Endothelial cell (in vitro differentiated cells): Measurements from ENCODE around the gene PPP4C. TPM values are rescaled to one million over a fixed set of nuclear protein-coding genes. Genes with fewer than 3 reads are reported as not detected.
A peak's percentile ranks its signal among the peaks of the same experiment; 100 is the strongest.

Experiments
- DNase-seq: peaks from one replicate; pipeline ENCODE4 v3.0.0; 2021; ENCODE audit warnings: low spot score
- H3K27ac Mint-ChIP-seq: one replicate; pipeline ENCODE4 v1.8.0; 2021; ENCODE audit warnings: mixed read lengths, inconsistent platforms; ENCODE audit not compliant: unreplicated experiment
- H3K27me3 Mint-ChIP-seq: one replicate; pipeline ENCODE4 v1.8.0; 2021; ENCODE audit warnings: mild to moderate bottlenecking, moderate library complexity, mixed read lengths, inconsistent platforms; ENCODE audit not compliant: unreplicated experiment
- H3K36me3 Mint-ChIP-seq: one replicate; pipeline ENCODE4 v1.8.0; 2021; ENCODE audit warnings: mild to moderate bottlenecking, low read depth, mixed read lengths, inconsistent platforms; ENCODE audit not compliant: unreplicated experiment
- H3K4me1 Mint-ChIP-seq: one replicate; pipeline ENCODE4 v1.8.0; 2021; ENCODE audit warnings: mild to moderate bottlenecking, mixed read lengths, inconsistent platforms; ENCODE audit not compliant: unreplicated experiment
- H3K4me3 Mint-ChIP-seq: one replicate; pipeline ENCODE4 v1.8.0; 2021; ENCODE audit warnings: mild to moderate bottlenecking, mixed read lengths, inconsistent platforms; ENCODE audit not compliant: unreplicated experiment
- H3K9me3 Mint-ChIP-seq: one replicate; pipeline ENCODE4 v1.8.0; 2021; ENCODE audit warnings: mixed read lengths, inconsistent platforms; ENCODE audit not compliant: unreplicated experiment
- total RNA-seq: library from RNA; stranded (reverse); fragmentation: NEBNext Ultra II Directional; extraction: Animal tissue kit (Norgen Biotek cat#: 25700); gene quantifications from one replicate; pipeline ENCODE4 v1.2.1, GENCODE V29; 2021; ENCODE audit not compliant: unreplicated experiment
- TF ChIP-seq, protein P1 (sequence below): fragments of 200-600 bp; sonication (generic); IDR thresholded peaks from one replicate; pipeline ENCODE4 v1.5.0; 2021; ENCODE audit warnings: antibody characterized with exemption; ENCODE audit not compliant: unreplicated experiment

PPP4C gene
- total RNA-seq, 1 donor from 2014 or later = 191 TPM

DNA sequence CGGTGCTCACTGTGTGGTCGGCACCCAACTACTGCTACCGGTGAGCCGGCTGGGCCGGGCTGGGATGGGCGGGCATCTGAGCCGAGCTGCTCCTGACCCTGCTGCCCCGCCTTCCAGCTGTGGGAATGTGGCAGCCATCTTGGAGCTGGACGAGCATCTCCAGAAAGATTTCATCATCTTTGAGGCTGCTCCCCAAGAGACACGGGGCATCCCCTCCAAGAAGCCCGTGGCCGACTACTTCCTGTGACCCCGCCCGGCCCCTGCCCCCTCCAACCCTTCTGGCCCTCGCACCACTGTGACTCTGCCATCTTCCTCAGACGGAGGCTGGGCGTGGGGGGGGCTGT lies 9.0 kb downstream of the PPP4C start:
- peaks cover 35% of the 10 kb centered on the region for H3K36me3 Mint-ChIP-seq
- H3K27me3 Mint-ChIP-seq = peaks cover 18% of the 10 kb centered on the region
- no peak for DNase-seq
- no peak overlapping the region for H3K27ac Mint-ChIP-seq
- no peaks in the 10 kb centered on the region for H3K9me3 Mint-ChIP-seq
- TF ChIP-seq, protein P1, sequence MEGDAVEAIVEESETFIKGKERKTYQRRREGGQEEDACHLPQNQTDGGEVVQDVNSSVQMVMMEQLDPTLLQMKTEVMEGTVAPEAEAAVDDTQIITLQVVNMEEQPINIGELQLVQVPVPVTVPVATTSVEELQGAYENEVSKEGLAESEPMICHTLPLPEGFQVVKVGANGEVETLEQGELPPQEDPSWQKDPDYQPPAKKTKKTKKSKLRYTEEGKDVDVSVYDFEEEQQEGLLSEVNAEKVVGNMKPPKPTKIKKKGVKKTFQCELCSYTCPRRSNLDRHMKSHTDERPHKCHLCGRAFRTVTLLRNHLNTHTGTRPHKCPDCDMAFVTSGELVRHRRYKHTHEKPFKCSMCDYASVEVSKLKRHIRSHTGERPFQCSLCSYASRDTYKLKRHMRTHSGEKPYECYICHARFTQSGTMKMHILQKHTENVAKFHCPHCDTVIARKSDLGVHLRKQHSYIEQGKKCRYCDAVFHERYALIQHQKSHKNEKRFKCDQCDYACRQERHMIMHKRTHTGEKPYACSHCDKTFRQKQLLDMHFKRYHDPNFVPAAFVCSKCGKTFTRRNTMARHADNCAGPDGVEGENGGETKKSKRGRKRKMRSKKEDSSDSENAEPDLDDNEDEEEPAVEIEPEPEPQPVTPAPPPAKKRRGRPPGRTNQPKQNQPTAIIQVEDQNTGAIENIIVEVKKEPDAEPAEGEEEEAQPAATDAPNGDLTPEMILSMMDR = no peak
- peaks cover 4% of the 10 kb centered on the region for H3K4me1 Mint-ChIP-seq
- no peak overlapping the region for H3K4me3 Mint-ChIP-seq

DNA sequence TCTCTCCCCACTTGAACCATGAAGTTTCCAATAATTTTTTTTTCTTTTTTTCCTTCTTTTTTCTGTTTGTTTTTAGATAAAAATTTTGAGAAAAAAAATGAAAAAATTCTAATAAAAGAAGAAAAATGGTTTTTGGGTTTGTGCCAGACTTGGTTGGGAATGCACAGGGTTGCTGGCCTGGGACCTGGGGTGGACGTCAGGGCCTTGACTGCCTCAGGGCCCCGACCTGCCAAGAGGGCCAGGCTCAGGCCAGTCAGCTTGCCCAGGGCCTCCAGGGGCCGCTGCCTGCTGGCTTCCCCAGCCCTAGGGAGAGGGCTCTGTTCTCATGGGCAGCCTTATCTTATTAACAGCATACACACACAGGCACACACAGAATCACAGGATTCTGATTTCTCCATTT lies 9.5 kb downstream of the PPP4C start:
- TF ChIP-seq, protein P1 = no peak
- Mint-ChIP-seq H3K36me3 (peaks cover 33% of the 10 kb centered on the region), H3K4me3 (no peak overlapping the region), H3K27me3 (peaks cover 17% of the 10 kb centered on the region), H3K9me3 (no peaks in the 10 kb centered on the region), H3K27ac (no peak overlapping the region), H3K4me1 (peaks cover 8% of the 10 kb centered on the region)
- no peak for DNase-seq

DNA sequence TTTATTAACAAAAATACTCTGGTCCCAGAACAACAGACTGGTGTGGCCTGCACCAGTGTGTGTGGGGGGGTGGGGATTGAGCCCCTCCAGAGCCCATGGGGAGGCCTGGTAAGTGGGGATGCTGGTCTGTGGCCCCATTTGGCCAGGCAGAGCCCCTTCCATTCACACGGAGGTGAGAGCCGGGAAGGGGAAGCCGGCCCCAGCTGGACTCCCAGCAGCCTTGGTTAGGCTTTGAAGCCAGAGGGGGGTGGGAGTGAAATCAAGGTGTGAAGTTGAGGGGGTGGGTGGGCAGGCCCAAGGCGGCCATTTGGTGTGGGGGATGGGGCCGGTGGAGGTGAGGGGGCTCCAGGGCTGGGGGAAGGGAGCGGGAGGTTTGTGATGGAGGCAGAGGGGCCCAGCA lies 10.0 kb downstream of the PPP4C start:
- Mint-ChIP-seq H3K4me1 (peaks cover 9% of the 10 kb centered on the region), H3K9me3 (no peaks in the 10 kb centered on the region), H3K4me3 (no peak overlapping the region), H3K27me3 (peaks cover 17% of the 10 kb centered on the region), H3K27ac (no peak overlapping the region), H3K36me3 (peaks cover 33% of the 10 kb centered on the region)
- TF ChIP-seq, protein P1 = no peak
- no peak for DNase-seq

DNA sequence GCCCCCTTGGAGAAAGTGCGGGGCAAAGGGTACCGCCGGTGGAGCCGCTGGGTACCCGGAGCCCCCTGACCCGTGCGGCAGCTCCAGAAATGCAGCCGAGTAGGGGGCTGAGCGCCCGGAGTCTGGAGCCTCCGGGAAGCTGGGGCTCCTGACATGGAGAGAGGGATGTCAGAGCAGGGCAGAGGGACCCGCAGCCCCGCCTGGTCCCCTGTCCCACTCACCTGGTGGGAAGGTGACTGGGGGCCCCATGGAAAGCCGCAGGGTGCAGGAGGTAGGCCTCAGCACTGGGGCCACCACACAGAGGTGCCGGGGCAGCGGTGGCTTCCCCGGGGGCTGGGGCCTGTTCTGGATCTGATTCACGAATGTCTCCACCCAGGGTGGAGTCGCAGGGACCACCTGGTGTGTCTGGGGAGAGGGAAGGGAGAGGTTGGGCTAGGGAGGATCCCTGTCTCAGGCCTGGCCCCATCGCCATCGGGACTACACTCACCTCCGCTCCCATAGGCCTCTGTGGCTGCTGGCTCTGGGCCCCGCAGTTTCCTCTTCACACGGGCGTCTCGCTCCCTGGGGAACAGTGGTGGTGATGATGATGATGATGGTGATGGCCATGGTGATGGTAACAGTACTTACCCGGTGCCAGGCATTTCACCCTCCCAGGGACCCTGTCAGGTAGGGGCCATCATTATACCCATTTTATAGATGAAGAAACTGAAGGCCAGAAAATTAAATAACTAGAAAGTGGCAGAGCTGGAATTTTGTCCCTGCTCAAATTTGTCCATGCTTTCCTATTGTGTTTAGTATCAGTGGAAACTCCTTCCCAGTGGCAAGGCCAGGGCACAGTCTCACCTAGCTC lies 10.7 kb downstream of the PPP4C start:
- Mint-ChIP-seq H3K27me3 (peaks cover 17% of the 10 kb centered on the region), H3K4me1 (peaks cover 9% of the 10 kb centered on the region), H3K36me3 (peaks cover 33% of the 10 kb centered on the region), H3K9me3 (no peaks in the 10 kb centered on the region), H3K4me3 (no peak overlapping the region), H3K27ac (no peak overlapping the region)
- DNase-seq = no peak
- TF ChIP-seq, protein P1 = no peak

DNA sequence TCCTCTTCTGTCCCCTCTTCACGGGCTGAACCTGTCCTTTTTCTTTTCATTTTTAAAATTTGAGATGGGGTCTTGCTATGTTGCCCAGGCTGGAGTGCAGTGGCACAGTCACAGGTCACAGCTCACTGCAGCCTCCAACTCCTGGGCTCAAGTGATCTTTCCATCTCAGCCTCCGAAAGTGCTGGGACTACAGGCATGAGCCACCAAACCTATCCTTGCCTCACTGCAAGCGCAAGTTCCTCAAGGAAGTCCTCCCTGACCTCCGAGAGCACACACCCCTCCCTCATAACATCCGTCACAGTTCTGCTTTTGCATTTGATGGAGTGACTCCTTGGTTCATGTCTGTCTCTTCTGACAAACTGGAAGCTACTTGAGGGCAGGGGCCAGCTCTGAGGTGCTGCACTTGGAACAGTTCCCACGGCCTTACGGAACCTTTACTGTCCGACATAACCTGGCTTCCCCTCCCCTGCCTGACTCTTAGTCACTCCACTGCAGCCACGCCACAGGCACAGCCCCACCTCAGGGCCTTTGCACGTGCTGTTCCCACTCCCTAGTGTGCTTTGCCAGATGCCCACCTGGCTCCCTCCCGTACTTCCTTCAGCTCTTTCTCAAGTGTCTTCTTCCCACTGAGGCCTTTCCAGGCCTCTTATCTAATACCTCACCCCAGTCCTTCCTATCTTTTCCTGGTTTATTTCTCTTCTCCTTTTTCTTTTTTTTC lies 11.5 kb downstream of the PPP4C start:
- H3K27me3 Mint-ChIP-seq = peaks cover 14% of the 10 kb centered on the region
- no peaks in the 10 kb centered on the region for H3K9me3 Mint-ChIP-seq
- peaks cover 27% of the 10 kb centered on the region for H3K36me3 Mint-ChIP-seq
- TF ChIP-seq, protein P1 = no peak
- H3K4me3 Mint-ChIP-seq = peak overlapping the region; percentile 44
- peak overlapping the region; percentile 65 for H3K27ac Mint-ChIP-seq
- DNase-seq = no peak
- H3K4me1 Mint-ChIP-seq = peaks cover 13% of the 10 kb centered on the region
